ENCODE results near the gene SREBF1. TPM values are rescaled to one million over a fixed set of nuclear protein-coding genes. Genes with fewer than 3 reads are reported as not detected.

Gene SREBF1
- total and polyA plus RNA-seq, 5 donors: 28.7 to 45.7 (median 40.5) TPM

GRCh38 chr17:17783116-17783824 lies 53.5 kb downstream of the SREBF1 start:
- peak; percentile 64 to 89 (median 86) for DNase-seq
- H3K9me3 ChIP-seq (ENCODE audit: control insufficient read depth, low read length): no peaks in the 10 kb centered on the region
- under 1% methylated on average over 75 of the region's 75 CpGs for WGBS

GRCh38 chr17:17782523-17783115 lies 54.2 kb downstream of the SREBF1 start:
- H3K27me3 ChIP-seq (ENCODE audit: control insufficient read depth, insufficient read depth): no peaks in the 10 kb centered on the region
- peak overlapping the region; percentile 53 for H3K4me3 ChIP-seq (ENCODE audit: low read length)
- DNase-seq (peak in 2 of 3 donors; percentile 75 to 77), ATAC-seq (peak in 1 of 2 donors; percentile 0)
- intact Hi-C loops (cut with DNase I): loop anchor here in 2 of 4 donors (10.0 kb wide), 1 partner anchor 98 kb away; the partner anchor contains the start of gene RAI1 (in 2 of the 2)
- no peaks in the 10 kb centered on the region for H3K9me3 ChIP-seq (ENCODE audit: control insufficient read depth, low read length)
- H3K4me1 ChIP-seq (ENCODE audit: control insufficient read depth, insufficient read depth, low read length): peaks cover 30% of the 10 kb centered on the region
- under 1% methylated on average over 56 of the region's 57 CpGs for WGBS
- H3K27ac ChIP-seq (ENCODE audit: low read length): peak overlapping the region; percentile 68

More at GRCh38 chr17:17783116-17783824, 53.5 kb downstream of the SREBF1 start:
- peak; percentile 16 to 33 for ATAC-seq
- H3K27me3 ChIP-seq (ENCODE audit: control insufficient read depth, insufficient read depth): no peaks in the 10 kb centered on the region
- H3K4me1 ChIP-seq (ENCODE audit: control insufficient read depth, insufficient read depth, low read length): peaks cover 26% of the 10 kb centered on the region
- H3K4me3 ChIP-seq (ENCODE audit: low read length): peak overlapping the region; percentile 53
- intact Hi-C loops (cut with DNase I): loop anchor here in 2 of 4 donors (10.0 kb wide), 1 partner anchor 98 kb away; the partner anchor contains the start of gene RAI1 (in 2 of the 2)
- H3K27ac ChIP-seq (ENCODE audit: low read length): peak overlapping the region; percentile 83

- intact Hi-C loops (cut with DNase I): loop anchor here in 2 of 4 donors (10.0 kb wide), 1 partner anchor 97 kb away; the partner anchor contains the start of gene RAI1 (in 2 of the 2)
- Histone ChIP-seq H3K4me1 (ENCODE audit: control insufficient read depth, insufficient read depth, low read length) (peaks cover 30% of the 10 kb centered on the region), H3K27me3 (ENCODE audit: control insufficient read depth, insufficient read depth) (no peaks in the 10 kb centered on the region), H3K27ac (ENCODE audit: low read length) (peak overlapping the region; percentile 60), H3K9me3 (ENCODE audit: control insufficient read depth, low read length) (no peaks in the 10 kb centered on the region), H3K4me3 (ENCODE audit: low read length) (peak overlapping the region; percentile 53)
- WGBS: 2% methylated on average over 87 of the region's 88 CpGs
- DNase-seq (peak; percentile 79 to 94 (median 93)), ATAC-seq (peak; percentile 66 to 70)
These were observed 54.9 kb downstream of the SREBF1 start for GRCh38 chr17:17781591-17782496.

GRCh38 chr17:17780922-17781590 lies 55.7 kb downstream of the SREBF1 start:
- DNase-seq: peak in 1 of 3 donors; percentile 50
- intact Hi-C loops (cut with DNase I): loop anchor here in 2 of 4 donors (10.0 kb wide), 1 partner anchor 96 kb away; the partner anchor contains the start of gene RAI1 (in 2 of the 2)
- peak overlapping the region; percentile 44 for H3K27ac ChIP-seq (ENCODE audit: low read length)
- 26% methylated on average over 11 of the region's 11 CpGs for WGBS
- H3K4me3 ChIP-seq (ENCODE audit: low read length): no peak overlapping the region
- H3K9me3 ChIP-seq (ENCODE audit: control insufficient read depth, low read length): no peaks in the 10 kb centered on the region
- no peaks in the 10 kb centered on the region for H3K27me3 ChIP-seq (ENCODE audit: control insufficient read depth, insufficient read depth)
- peak; percentile 0 to 1 for ATAC-seq
- H3K4me1 ChIP-seq (ENCODE audit: control insufficient read depth, insufficient read depth, low read length): peaks cover 30% of the 10 kb centered on the region

- Histone ChIP-seq H3K27ac (ENCODE audit: low read length) (peak overlapping the region; percentile 40), H3K4me3 (ENCODE audit: low read length) (no peak overlapping the region), H3K4me1 (ENCODE audit: control insufficient read depth, insufficient read depth, low read length) (peaks cover 18% of the 10 kb centered on the region), H3K27me3 (ENCODE audit: control insufficient read depth, insufficient read depth) (no peaks in the 10 kb centered on the region), H3K9me3 (ENCODE audit: control insufficient read depth, low read length) (no peaks in the 10 kb centered on the region)
- peak in 1 of 2 donors; percentile 4 for ATAC-seq
- WGBS: 47% methylated on average over 16 of the region's 16 CpGs
- intact Hi-C loops (cut with DNase I): no loop called here
- peak in 2 of 3 donors; percentile 68 to 79 for DNase-seq
These were observed 57.7 kb downstream of the SREBF1 start for GRCh38 chr17:17779015-17779611.

GRCh38 chr17:17778308-17779014 lies 58.3 kb downstream of the SREBF1 start:
- peak; percentile 87 to 95 (median 91) for DNase-seq
- peaks cover 16% of the 10 kb centered on the region for H3K4me1 ChIP-seq (ENCODE audit: control insufficient read depth, insufficient read depth, low read length)
- ATAC-seq: peak; percentile 32 to 38
- no peak overlapping the region for H3K4me3 ChIP-seq (ENCODE audit: low read length)
- H3K9me3 ChIP-seq (ENCODE audit: control insufficient read depth, low read length): no peaks in the 10 kb centered on the region
- WGBS: 37% methylated on average over 8 of the region's 8 CpGs
- no peaks in the 10 kb centered on the region for H3K27me3 ChIP-seq (ENCODE audit: control insufficient read depth, insufficient read depth)
- intact Hi-C loops (cut with DNase I): no loop called here
- peak overlapping the region; percentile 40 for H3K27ac ChIP-seq (ENCODE audit: low read length)

GRCh38 chr17:17776889-17777288 lies 59.9 kb downstream of the SREBF1 start:
- no peak overlapping the region for H3K4me3 ChIP-seq (ENCODE audit: low read length)
- H3K4me1 ChIP-seq (ENCODE audit: control insufficient read depth, insufficient read depth, low read length): peaks cover 17% of the 10 kb centered on the region
- DNase-seq (no peak), ATAC-seq (no peak)
- intact Hi-C loops (cut with DNase I): no loop called here
- no peak overlapping the region for H3K27ac ChIP-seq (ENCODE audit: low read length)
- 70% methylated on average over 3 of the region's 3 CpGs for WGBS
- no peaks in the 10 kb centered on the region for H3K9me3 ChIP-seq (ENCODE audit: control insufficient read depth, low read length)
- no peaks in the 10 kb centered on the region for H3K27me3 ChIP-seq (ENCODE audit: control insufficient read depth, insufficient read depth)

GRCh38 chr17:17774009-17774881 lies 62.5 kb downstream of the SREBF1 start:
- ATAC-seq: peak; percentile 11 to 36
- Histone ChIP-seq H3K27ac (ENCODE audit: low read length) (peak overlapping the region; percentile 82), H3K4me1 (ENCODE audit: control insufficient read depth, insufficient read depth, low read length) (peaks cover 27% of the 10 kb centered on the region), H3K27me3 (ENCODE audit: control insufficient read depth, insufficient read depth) (no peaks in the 10 kb centered on the region), H3K4me3 (ENCODE audit: low read length) (no peak overlapping the region), H3K9me3 (ENCODE audit: control insufficient read depth, low read length) (no peaks in the 10 kb centered on the region)
- peak in 1 of 3 donors; percentile 74 for DNase-seq
- WGBS: 52% methylated on average over 21 of the region's 21 CpGs
- intact Hi-C loops (cut with DNase I): no loop called here

GRCh38 chr17:17772231-17772630 lies 64.6 kb downstream of the SREBF1 start:
- Histone ChIP-seq H3K4me1 (ENCODE audit: control insufficient read depth, insufficient read depth, low read length) (peaks cover 32% of the 10 kb centered on the region), H3K27ac (ENCODE audit: low read length) (no peak overlapping the region), H3K4me3 (ENCODE audit: low read length) (no peak overlapping the region), H3K27me3 (ENCODE audit: control insufficient read depth, insufficient read depth) (no peaks in the 10 kb centered on the region), H3K9me3 (ENCODE audit: control insufficient read depth, low read length) (no peaks in the 10 kb centered on the region)
- DNase-seq (no peak), ATAC-seq (no peak)
- intact Hi-C loops (cut with DNase I): no loop called here
- 55% methylated on average over 3 of the region's 3 CpGs for WGBS
